Endothelial cell (in vitro differentiated cells): ENCODE measurements around the gene MTCL1. TPM values are rescaled to one million over a fixed set of nuclear protein-coding genes. Genes with fewer than 3 reads are reported as not detected.

ENCODE experiments used
- DNase-seq: peaks from one replicate; pipeline ENCODE4 v3.0.0; 2021; ENCODE audit warnings: low spot score
- H3K27ac Mint-ChIP-seq: one replicate; pipeline ENCODE4 v1.8.0; 2021; ENCODE audit warnings: mixed read lengths, inconsistent platforms; ENCODE audit not compliant: unreplicated experiment
- H3K27me3 Mint-ChIP-seq: one replicate; pipeline ENCODE4 v1.8.0; 2021; ENCODE audit warnings: mild to moderate bottlenecking, moderate library complexity, mixed read lengths, inconsistent platforms; ENCODE audit not compliant: unreplicated experiment
- H3K36me3 Mint-ChIP-seq: one replicate; pipeline ENCODE4 v1.8.0; 2021; ENCODE audit warnings: mild to moderate bottlenecking, low read depth, mixed read lengths, inconsistent platforms; ENCODE audit not compliant: unreplicated experiment
- H3K4me1 Mint-ChIP-seq: one replicate; pipeline ENCODE4 v1.8.0; 2021; ENCODE audit warnings: mild to moderate bottlenecking, mixed read lengths, inconsistent platforms; ENCODE audit not compliant: unreplicated experiment
- H3K4me3 Mint-ChIP-seq: one replicate; pipeline ENCODE4 v1.8.0; 2021; ENCODE audit warnings: mild to moderate bottlenecking, mixed read lengths, inconsistent platforms; ENCODE audit not compliant: unreplicated experiment
- H3K9me3 Mint-ChIP-seq: one replicate; pipeline ENCODE4 v1.8.0; 2021; ENCODE audit warnings: mixed read lengths, inconsistent platforms; ENCODE audit not compliant: unreplicated experiment
- CTCF ChIP-seq: fragments of 200-600 bp; sonication (generic); IDR thresholded peaks from one replicate; pipeline ENCODE4 v1.5.0; 2021; ENCODE audit warnings: antibody characterized with exemption; ENCODE audit not compliant: unreplicated experiment
- total RNA-seq: library from RNA; stranded (reverse); fragmentation: NEBNext Ultra II Directional; extraction: Animal tissue kit (Norgen Biotek cat#: 25700); gene quantifications from one replicate; pipeline ENCODE4 v1.2.1, GENCODE V29; 2021; ENCODE audit not compliant: unreplicated experiment

MTCL1 gene
- total RNA-seq, 1 donor from 2014 or later, result 3.8 TPM

- Mint-ChIP-seq H3K27me3 (no peaks in the 10 kb centered on the region), H3K36me3 (no peaks in the 10 kb centered on the region), H3K4me1 (no peaks in the 10 kb centered on the region), H3K9me3 (no peaks in the 10 kb centered on the region), H3K27ac (no peak overlapping the region), H3K4me3 (no peak overlapping the region)
- DNase-seq, result no peak
- no peak for TF ChIP-seq CTCF
These were observed 119.5 kb downstream of the MTCL1 start for GRCh38 chr18:8824846-8825245.

- DNase-seq, result no peak
- Mint-ChIP-seq H3K36me3 (no peaks in the 10 kb centered on the region), H3K27me3 (peaks cover under 1% of the 10 kb centered on the region), H3K9me3 (no peaks in the 10 kb centered on the region), H3K4me3 (no peak overlapping the region), H3K4me1 (no peaks in the 10 kb centered on the region), H3K27ac (no peak overlapping the region)
- TF ChIP-seq CTCF, result no peak
These were observed 119.9 kb downstream of the MTCL1 start for GRCh38 chr18:8825273-8825672.

- Mint-ChIP-seq H3K36me3 (no peaks in the 10 kb centered on the region), H3K4me3 (no peak overlapping the region), H3K27ac (no peak overlapping the region), H3K9me3 (no peaks in the 10 kb centered on the region), H3K27me3 (peaks cover 4% of the 10 kb centered on the region), H3K4me1 (peaks cover 3% of the 10 kb centered on the region)
- TF ChIP-seq CTCF, result no peak
- DNase-seq, result no peak
These were observed 120.5 kb downstream of the MTCL1 start for GRCh38 chr18:8825729-8826375.

GRCh38 chr18:8826514-8826913 is 121.2 kb downstream of the MTCL1 start:
- peaks cover 4% of the 10 kb centered on the region for H3K27me3 Mint-ChIP-seq
- TF ChIP-seq CTCF, result no peak
- no peak overlapping the region for H3K27ac Mint-ChIP-seq
- H3K9me3 Mint-ChIP-seq, result no peaks in the 10 kb centered on the region
- peaks cover 3% of the 10 kb centered on the region for H3K4me1 Mint-ChIP-seq
- H3K36me3 Mint-ChIP-seq, result no peaks in the 10 kb centered on the region
- no peak overlapping the region for H3K4me3 Mint-ChIP-seq
- no peak for DNase-seq

GRCh38 chr18:8826971-8827370 is 121.6 kb downstream of the MTCL1 start:
- no peak for TF ChIP-seq CTCF
- Mint-ChIP-seq H3K4me3 (no peak overlapping the region), H3K4me1 (peaks cover 3% of the 10 kb centered on the region), H3K36me3 (no peaks in the 10 kb centered on the region), H3K9me3 (no peaks in the 10 kb centered on the region), H3K27ac (no peak overlapping the region), H3K27me3 (peaks cover 4% of the 10 kb centered on the region)
- no peak for DNase-seq
